H1 (cell line): ENCODE data around the gene PRICKLE2. TPM values are rescaled to one million over a fixed set of nuclear protein-coding genes. Genes with fewer than 3 reads are reported as not detected.

Experiments
- BACH1 ChIP-seq: IDR thresholded peaks from 2 replicates; pipeline ENCODE4 v1.6.1; 2012; ENCODE audit warnings: low read length, improper control_type of control experiment
- CBX5 ChIP-seq: fragments of 300-800, 300-1000 bp; sonication (generic); IDR thresholded peaks from 2 replicates; pipeline ENCODE4 v1.7.1; 2016; ENCODE audit warnings: antibody characterized with exemption, low read length, low read depth
- POLR2AphosphoS5 ChIP-seq: IDR thresholded peaks from 2 replicates; pipeline ENCODE4 v1.6.1; 2011; ENCODE audit warnings: low read depth, low read length
- polyA plus RNA-seq, 7 experiments: library from polyadenylated mRNA; depleted of rRNA in 3 of 7; stranded (reverse) in 5 of 7; unstranded in 2 of 7; fragments of >200 nt in 5 of 7; fragments of 200-250 nt in 2 of 7; gene quantifications; 1 replicate in 5 of 7; 2 replicates in 1 of 7; 4 replicates in 1 of 7; pipeline versions ENCODE4 v1.2.1 to v1.2.3, GENCODE V29; 2011 to 2013; ENCODE audit warnings: missing spikeins in 2 of 7, mixed read lengths in 2 of 7
- total RNA-seq: library from RNA; stranded (reverse); fragmentation: NEBNext Ultra II Directional; extraction: Animal tissue kit (Norgen Biotek cat#: 25700); gene quantifications from 2 replicates; pipeline ENCODE4 v1.2.1, GENCODE V29; 2021

The PRICKLE2 gene
- total and polyA plus RNA-seq, 2 of the 8 experiments (the other 6 are each of a cell fraction or from before 2014, with no cell fraction given), result 2.9 to 8.0 TPM

DNA sequence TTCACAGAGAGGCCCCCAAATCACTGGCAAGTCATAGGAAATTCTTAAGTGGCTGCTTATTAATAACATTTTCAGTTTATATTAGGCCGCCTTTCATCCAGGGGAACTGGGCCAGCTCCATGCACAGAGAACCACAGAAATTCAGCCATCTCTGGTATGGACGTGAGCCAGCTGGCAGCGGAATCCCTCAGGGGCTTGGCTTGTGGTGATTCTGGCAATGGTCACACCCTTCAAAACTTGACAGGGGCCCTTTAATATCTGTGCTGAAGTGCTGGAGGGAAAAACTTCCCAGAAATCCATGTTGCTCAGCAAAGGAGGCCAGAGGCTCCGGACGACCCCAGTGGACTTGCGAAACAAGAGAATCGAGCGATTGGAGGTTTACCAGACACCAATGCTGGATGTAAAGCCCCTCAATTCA, 11.3 kb downstream of the PRICKLE2 start (continued):
- TF ChIP-seq BACH1 (no peak), POLR2AphosphoS5 (no peak), CBX5 (no peak)
- TF ChIP-seq, all 59 proteins: peak for 0
